Stimulated activated CD4-positive, alpha-beta T cell treated with anti-CD3 and anti-CD28 coated beads, Interleukin-12 subunit alpha, Interleukin-12 subunit beta, amount 100 ng/mL, for 24 hours (primary cell): ENCODE measurements around the gene MARS1.

Source experiments
- DNase-seq, 2 experiments: peaks; one replicate each; pipeline ENCODE4 v3.0.0-alpha.2; 2020; ENCODE audit warnings: low read depth in 2 of 2

Gene MARS1

GRCh38 chr12:57471661-57472060, 16.2 kb upstream of the MARS1 start:
- no peak for DNase-seq

GRCh38 chr12:57472391-57472790, 15.5 kb upstream of the MARS1 start:
- no peak for DNase-seq

GRCh38 chr12:57473392-57473791, 14.5 kb upstream of the MARS1 start:
- DNase-seq, result no peak

- no peak for DNase-seq
Observed at GRCh38 chr12:57473886-57474285, 14.0 kb upstream of the MARS1 start.

- no peak for DNase-seq
Observed at GRCh38 chr12:57474430-57474829, 13.4 kb upstream of the MARS1 start.

GRCh38 chr12:57474862-57475261, 13.0 kb upstream of the MARS1 start:
- DNase-seq, result no peak

GRCh38 chr12:57475271-57476161, 12.4 kb upstream of the MARS1 start:
- no peak for DNase-seq

- peak; percentile 45 to 76 for DNase-seq
Observed at GRCh38 chr12:57476162-57476992, 11.5 kb upstream of the MARS1 start.

- no peak for DNase-seq
Observed at GRCh38 chr12:57476993-57477709, 10.7 kb upstream of the MARS1 start.

GRCh38 chr12:57477710-57478681, 9.9 kb upstream of the MARS1 start:
- DNase-seq, result no peak

GRCh38 chr12:57479043-57479375, 8.9 kb upstream of the MARS1 start:
- no peak for DNase-seq

GRCh38 chr12:57479376-57480115, 8.3 kb upstream of the MARS1 start, which contains the start of gene ARHGAP9:
Gene ARHGAP9 (minus strand): TSS chr12:57479866. CDS start chr12:57479406, 460 bp downstream.
- no peak for DNase-seq

GRCh38 chr12:57481671-57482070, 6.2 kb upstream of the MARS1 start:
- no peak for DNase-seq

- DNase-seq, result no peak
Observed at GRCh38 chr12:57483466-57483865, 4.4 kb upstream of the MARS1 start.

- DNase-seq, result no peak
Observed at GRCh38 chr12:57485695-57486094, 2.2 kb upstream of the MARS1 start.

GRCh38 chr12:57487055-57487596, 742 bp upstream of the MARS1 start:
- no peak for DNase-seq

GRCh38 chr12:57488402-57489156, 711 bp downstream of the MARS1 start:
- no peak for DNase-seq

- no peak for DNase-seq
Observed at GRCh38 chr12:57489157-57489641, 1.3 kb downstream of the MARS1 start.

GRCh38 chr12:57490126-57490525, 2.3 kb downstream of the MARS1 start:
- DNase-seq, result no peak
